ENCODE results near the gene ZNF8.
A peak's percentile ranks its signal among the peaks of the same experiment; 100 is the strongest.

Gene ZNF8

GRCh38 chr19:58336820-58337219 is 58.1 kb downstream of the ZNF8 start:
- H3K27ac ChIP-seq, result no peak overlapping the region
- no peak for TF ChIP-seq CTCF (conservative IDR thresholded peaks at IDR 0.05)
- no peak for TF ChIP-seq ZFX (IDR thresholded peaks at IDR 0.05)

DNA sequence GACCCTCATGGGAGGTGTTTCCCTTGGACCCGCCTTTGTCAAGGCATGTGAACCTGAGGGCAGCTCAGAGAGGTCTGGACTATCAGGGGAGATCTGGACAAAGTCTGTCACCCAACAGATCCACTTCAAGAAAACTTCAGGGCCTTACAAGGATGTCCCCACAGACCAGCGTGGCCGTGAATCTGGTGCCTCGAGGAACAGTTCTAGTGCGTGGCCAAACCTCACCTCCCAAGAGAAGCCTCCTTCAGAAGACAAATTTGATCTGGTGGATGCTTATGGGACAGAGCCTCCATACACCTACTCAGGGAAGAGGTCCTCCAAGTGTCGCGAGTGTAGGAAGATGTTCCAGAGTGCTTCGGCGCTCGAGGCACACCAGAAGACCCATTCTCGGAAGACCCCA is 59.6 kb downstream of the ZNF8 start:
- TF ChIP-seq CTCF (conservative IDR thresholded peaks at IDR 0.05) (no peak), ZFX (IDR thresholded peaks at IDR 0.05) (no peak)
- no peak overlapping the region for H3K27ac ChIP-seq

- no peak for TF ChIP-seq ZFX (IDR thresholded peaks at IDR 0.05)
These were observed 60.2 kb downstream of the ZNF8 start for GRCh38 chr19:58338825-58339558.

DNA sequence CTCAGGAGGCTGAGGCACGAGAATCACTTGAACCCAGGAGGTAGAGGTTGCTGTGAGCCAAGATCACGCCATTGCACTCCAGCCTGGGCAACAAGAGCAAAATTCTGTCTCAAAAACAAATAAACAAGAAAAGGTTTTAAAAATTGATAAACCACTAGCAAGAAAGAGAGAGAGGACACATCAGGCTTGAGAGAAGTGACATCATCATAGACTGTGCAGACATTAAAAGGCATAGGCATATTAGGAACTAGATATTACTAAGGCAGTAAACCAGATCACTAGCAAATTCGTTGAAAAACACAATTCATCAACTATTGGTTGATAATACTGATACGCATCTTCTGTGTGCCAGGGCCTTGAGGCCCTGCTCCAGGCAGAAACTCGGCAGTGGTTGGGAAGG is 66.8 kb downstream of the ZNF8 start:
- no peak overlapping the region for H3K27ac ChIP-seq
- no peak for TF ChIP-seq CTCF (conservative IDR thresholded peaks at IDR 0.05)
- TF ChIP-seq ZFX (IDR thresholded peaks at IDR 0.05), result no peak

More at GRCh38 chr19:58338825-58339558, 60.2 kb downstream of the ZNF8 start:
- H3K27ac ChIP-seq, result no peak overlapping the region

DNA sequence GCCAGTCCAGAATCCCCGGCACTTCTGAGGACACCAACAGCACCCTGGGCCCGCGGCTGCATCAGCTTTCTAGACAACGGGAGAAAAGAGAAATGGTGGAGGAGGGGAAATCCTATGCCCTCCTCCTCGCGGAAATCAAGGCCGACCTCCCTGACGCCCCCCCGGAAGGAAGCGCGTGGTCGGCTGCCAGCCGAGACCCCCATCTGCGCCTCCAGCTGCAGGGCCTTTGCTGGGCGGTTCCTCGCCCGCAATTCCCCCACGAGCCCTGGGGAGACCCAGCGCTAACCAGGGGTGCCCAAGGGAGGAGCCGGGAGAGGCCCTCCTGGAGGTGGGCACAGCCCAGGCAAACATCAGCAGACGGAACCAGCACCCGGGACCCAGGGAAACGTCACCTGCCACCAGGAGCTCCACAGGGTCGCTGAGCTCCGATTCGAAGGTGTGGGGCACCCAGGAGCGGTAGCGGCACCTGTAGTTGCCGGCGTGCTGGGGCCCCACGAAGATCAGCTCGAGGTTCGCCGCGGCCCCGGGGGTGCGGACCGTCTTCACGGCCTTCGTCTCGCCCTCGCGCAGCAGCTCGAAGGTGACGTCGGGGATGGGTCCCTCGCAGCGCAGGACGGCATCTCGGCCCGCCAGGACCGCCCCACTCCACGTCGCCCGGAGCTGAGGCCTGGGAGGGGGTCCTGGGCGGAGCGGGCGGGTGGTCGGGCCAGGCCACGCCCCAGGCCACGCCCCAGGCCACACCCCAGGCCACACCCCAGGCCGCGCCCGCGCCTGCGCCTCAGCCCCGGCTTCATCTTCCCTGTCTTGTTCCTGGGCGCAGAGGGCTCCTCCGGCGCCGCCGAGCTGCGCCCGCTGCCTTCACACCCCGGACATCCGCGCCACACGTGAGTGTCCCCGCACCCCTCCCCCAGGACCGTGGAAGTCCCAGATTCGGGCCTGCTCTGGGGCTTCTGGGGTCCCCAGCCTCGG is 68.5 kb downstream of the ZNF8 start:
- TF ChIP-seq ZFX (IDR thresholded peaks at IDR 0.05) (peak; percentile 35; the same call in 1 of the 2 replicates), CTCF (conservative IDR thresholded peaks at IDR 0.05) (no peak)
- peak overlapping the region; percentile 39 for H3K27ac ChIP-seq

GRCh38 chr19:58348080-58348479 is 69.3 kb downstream of the ZNF8 start:
- peak overlapping the region; percentile 39 for H3K27ac ChIP-seq

DNA sequence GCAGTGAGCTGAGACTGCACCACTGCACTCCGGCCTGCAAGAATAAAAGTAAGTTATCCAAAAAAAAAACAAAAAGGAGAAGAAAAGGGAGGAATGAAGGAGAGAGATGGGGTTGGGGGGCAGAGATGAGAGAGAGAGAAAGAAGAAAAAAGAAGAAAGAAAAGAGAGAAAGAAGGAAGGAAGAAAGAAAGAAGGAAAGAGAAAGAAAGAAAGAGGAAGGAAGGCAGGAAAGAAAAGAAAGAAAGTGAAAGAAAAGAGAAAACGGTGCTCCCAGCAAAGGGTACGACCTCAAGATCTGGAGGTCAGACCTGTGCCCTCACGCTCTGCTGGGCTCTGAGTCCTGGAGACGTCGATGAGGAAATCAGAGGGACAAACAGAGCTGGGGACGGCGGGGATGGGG is 70.8 kb downstream of the ZNF8 start:
- TF ChIP-seq CTCF (conservative IDR thresholded peaks at IDR 0.05), result no peak
- TF ChIP-seq ZFX (IDR thresholded peaks at IDR 0.05), result no peak
- no peak overlapping the region for H3K27ac ChIP-seq

Data from C4-2B (cell line).